ENCODE measurements around the gene STUB1.
A peak's percentile ranks its signal among the peaks of the same experiment; 100 is the strongest.

The STUB1 gene

GRCh38 chr16:678858-679813 is 1.1 kb upstream of the STUB1 start:
- H3K4me1 ChIP-seq (ENCODE audit: low read depth, poor library complexity, severe bottlenecking): no peaks in the 10 kb centered on the region
- no peak overlapping the region for H3K9ac ChIP-seq
- no peaks in the 10 kb centered on the region for H3K27me3 ChIP-seq (ENCODE audit: insufficient read depth, low read depth)
- no peak overlapping the region for H3K4me2 ChIP-seq
- H3K27ac ChIP-seq: no peak overlapping the region
- no peak overlapping the region for H2AFZ ChIP-seq (ENCODE audit: low read depth)
- H3K79me2 ChIP-seq (ENCODE audit: insufficient read depth, low read depth): peaks cover 18% of the 10 kb centered on the region
- no peak overlapping the region for H3K4me3 ChIP-seq (IDR thresholded peaks at IDR 0.05; ENCODE audit: insufficient read depth, low read depth, low read length)
- H4K20me1 ChIP-seq (ENCODE audit: insufficient read depth): no peaks in the 10 kb centered on the region
- no peak for TF ChIP-seq CTCF (conservative IDR thresholded peaks at IDR 0.05; ENCODE audit: low read depth, low read length)
- H3K36me3 ChIP-seq (ENCODE audit: insufficient read depth): no peaks in the 10 kb centered on the region; the same call in 1 of the 2 replicates

GRCh38 chr16:680625-680945 is 375 bp downstream of the STUB1 start:
- Histone ChIP-seq H3K27ac (peak overlapping the region; percentile 44; the same call in 1 of the 2 replicates), H3K79me2 (ENCODE audit: insufficient read depth, low read depth) (peaks cover 18% of the 10 kb centered on the region), H3K4me3 (IDR thresholded peaks at IDR 0.05; ENCODE audit: insufficient read depth, low read depth, low read length) (no peak overlapping the region), H2AFZ (ENCODE audit: low read depth) (peak overlapping the region; percentile 69), H3K4me1 (ENCODE audit: low read depth, poor library complexity, severe bottlenecking) (no peaks in the 10 kb centered on the region), H3K27me3 (ENCODE audit: insufficient read depth, low read depth) (no peaks in the 10 kb centered on the region), H3K4me2 (peak overlapping the region; percentile 91), H4K20me1 (ENCODE audit: insufficient read depth) (no peaks in the 10 kb centered on the region), H3K9ac (peak overlapping the region; percentile 55; the same call in 1 of the 2 replicates), H3K36me3 (ENCODE audit: insufficient read depth) (no peaks in the 10 kb centered on the region; the same call in 1 of the 2 replicates)
- TF ChIP-seq CTCF (conservative IDR thresholded peaks at IDR 0.05; ENCODE audit: low read depth, low read length): no peak

- Histone ChIP-seq H3K4me2 (peak overlapping the region; percentile 91), H3K9ac (peak overlapping the region; percentile 55; the same call in 1 of the 2 replicates), H3K4me3 (IDR thresholded peaks at IDR 0.05; ENCODE audit: insufficient read depth, low read depth, low read length) (no peak overlapping the region), H2AFZ (ENCODE audit: low read depth) (peak overlapping the region; percentile 69; the same call in 1 of the 2 replicates), H3K79me2 (ENCODE audit: insufficient read depth, low read depth) (peaks cover 18% of the 10 kb centered on the region), H3K4me1 (ENCODE audit: low read depth, poor library complexity, severe bottlenecking) (no peaks in the 10 kb centered on the region), H3K36me3 (ENCODE audit: insufficient read depth) (no peaks in the 10 kb centered on the region; the same call in 1 of the 2 replicates), H4K20me1 (ENCODE audit: insufficient read depth) (no peaks in the 10 kb centered on the region), H3K27me3 (ENCODE audit: insufficient read depth, low read depth) (no peaks in the 10 kb centered on the region), H3K27ac (peak overlapping the region; percentile 44; the same call in 1 of the 2 replicates)
- no peak for TF ChIP-seq CTCF (conservative IDR thresholded peaks at IDR 0.05; ENCODE audit: low read depth, low read length)
Measured at GRCh38 chr16:680967-681745, 946 bp downstream of the STUB1 start.

- no peak overlapping the region for H3K27ac ChIP-seq
Measured at GRCh38 chr16:681746-682427, 1.7 kb downstream of the STUB1 start.

More at GRCh38 chr16:681746-682427, 1.7 kb downstream of the STUB1 start:
- no peak for TF ChIP-seq CTCF (conservative IDR thresholded peaks at IDR 0.05; ENCODE audit: low read depth, low read length)
- H2AFZ ChIP-seq (ENCODE audit: low read depth): no peak overlapping the region
- no peaks in the 10 kb centered on the region for H4K20me1 ChIP-seq (ENCODE audit: insufficient read depth)
- H3K79me2 ChIP-seq (ENCODE audit: insufficient read depth, low read depth): peaks cover 18% of the 10 kb centered on the region
- no peaks in the 10 kb centered on the region; the same call in 1 of the 2 replicates for H3K36me3 ChIP-seq (ENCODE audit: insufficient read depth)
- no peaks in the 10 kb centered on the region for H3K4me1 ChIP-seq (ENCODE audit: low read depth, poor library complexity, severe bottlenecking)
- no peak overlapping the region for H3K9ac ChIP-seq
- H3K4me2 ChIP-seq: peak overlapping the region; percentile 91
- no peaks in the 10 kb centered on the region for H3K27me3 ChIP-seq (ENCODE audit: insufficient read depth, low read depth)
- no peak overlapping the region for H3K4me3 ChIP-seq (IDR thresholded peaks at IDR 0.05; ENCODE audit: insufficient read depth, low read depth, low read length)
